ENCODE data around the gene SPRY2.
"Not testable (repeated sequence)": the region's sequence is repeated elsewhere in the genome, so short reads cannot be mapped to it uniquely, and the experiment has no call there.

The SPRY2 gene

GRCh38 chr13:80348314-80348713, 7.4 kb upstream of the SPRY2 start:
- no peak overlapping the region for H3K4me3 ChIP-seq (ENCODE audit: low read length)
- no peaks in the 10 kb centered on the region for H3K9me3 ChIP-seq (ENCODE audit: control insufficient read depth, low read depth, low read length)
- peaks cover 10% of the 10 kb centered on the region for H3K27me3 ChIP-seq (ENCODE audit: control insufficient read depth, insufficient read depth, low read length)
- H3K36me3 ChIP-seq (ENCODE audit: control insufficient read depth, low read depth, low read length), result no peaks in the 10 kb centered on the region
- no peak overlapping the region for H3K27ac ChIP-seq (ENCODE audit: low read length)
- no peak overlapping the region for H3K9ac ChIP-seq (ENCODE audit: low read length)
- H3K4me1 ChIP-seq (ENCODE audit: control insufficient read depth, low read depth, low read length), result peaks cover 14% of the 10 kb centered on the region

GRCh38 chr13:80345771-80346510, 5.0 kb upstream of the SPRY2 start:
- Histone ChIP-seq H3K36me3 (ENCODE audit: control insufficient read depth, low read depth, low read length) (no peaks in the 10 kb centered on the region), H3K9me3 (ENCODE audit: control insufficient read depth, low read depth, low read length) (no peaks in the 10 kb centered on the region), H3K27ac (ENCODE audit: low read length) (no peak overlapping the region), H3K27me3 (ENCODE audit: control insufficient read depth, insufficient read depth, low read length) (peaks cover 11% of the 10 kb centered on the region), H3K4me1 (ENCODE audit: control insufficient read depth, low read depth, low read length) (peaks cover 14% of the 10 kb centered on the region), H3K4me3 (ENCODE audit: low read length) (no peak overlapping the region), H3K9ac (ENCODE audit: low read length) (no peak overlapping the region)

GRCh38 chr13:80344032-80344431, 3.1 kb upstream of the SPRY2 start:
- not testable (repeated sequence) for H3K4me3 ChIP-seq (ENCODE audit: low read length); H3K9ac ChIP-seq (ENCODE audit: low read length); H3K36me3 ChIP-seq (ENCODE audit: control insufficient read depth, low read depth, low read length); H3K27ac ChIP-seq (ENCODE audit: low read length); H3K9me3 ChIP-seq (ENCODE audit: control insufficient read depth, low read depth, low read length)
- H3K27me3 ChIP-seq (ENCODE audit: control insufficient read depth, insufficient read depth, low read length), result peaks cover 11% of the 10 kb centered on the region
- H3K4me1 ChIP-seq (ENCODE audit: control insufficient read depth, low read depth, low read length), result peaks cover 14% of the 10 kb centered on the region

GRCh38 chr13:80342471-80343371, 1.8 kb upstream of the SPRY2 start:
- Histone ChIP-seq H3K4me3 (ENCODE audit: low read length) (peak overlapping the region; percentile 84), H3K27me3 (ENCODE audit: control insufficient read depth, insufficient read depth, low read length) (peaks cover 11% of the 10 kb centered on the region), H3K4me1 (ENCODE audit: control insufficient read depth, low read depth, low read length) (peaks cover 19% of the 10 kb centered on the region), H3K9ac (ENCODE audit: low read length) (peak overlapping the region; percentile 96), H3K36me3 (ENCODE audit: control insufficient read depth, low read depth, low read length) (no peaks in the 10 kb centered on the region), H3K9me3 (ENCODE audit: control insufficient read depth, low read depth, low read length) (no peaks in the 10 kb centered on the region), H3K27ac (ENCODE audit: low read length) (no peak overlapping the region)

GRCh38 chr13:80341756-80342370, 937 bp upstream of the SPRY2 start:
- Histone ChIP-seq H3K9ac (ENCODE audit: low read length) (peak overlapping the region; percentile 96), H3K36me3 (ENCODE audit: control insufficient read depth, low read depth, low read length) (peaks cover 7% of the 10 kb centered on the region), H3K9me3 (ENCODE audit: control insufficient read depth, low read depth, low read length) (no peaks in the 10 kb centered on the region), H3K27ac (ENCODE audit: low read length) (peak overlapping the region; percentile 96), H3K27me3 (ENCODE audit: control insufficient read depth, insufficient read depth, low read length) (peaks cover 11% of the 10 kb centered on the region), H3K4me1 (ENCODE audit: control insufficient read depth, low read depth, low read length) (peaks cover 24% of the 10 kb centered on the region), H3K4me3 (ENCODE audit: low read length) (peak overlapping the region; percentile 84)

- H3K4me3 ChIP-seq (ENCODE audit: low read length), result peak overlapping the region; percentile 95
Measured at GRCh38 chr13:80340651-80341100, 250 bp downstream of the SPRY2 start.

GRCh38 chr13:80339912-80340650, 845 bp downstream of the SPRY2 start:
- H3K9me3 ChIP-seq (ENCODE audit: control insufficient read depth, low read depth, low read length), result no peaks in the 10 kb centered on the region
- peaks cover 25% of the 10 kb centered on the region for H3K4me1 ChIP-seq (ENCODE audit: control insufficient read depth, low read depth, low read length)
- peak overlapping the region; percentile 73 for H3K27ac ChIP-seq (ENCODE audit: low read length)
- peaks cover 23% of the 10 kb centered on the region for H3K36me3 ChIP-seq (ENCODE audit: control insufficient read depth, low read depth, low read length)
- H3K4me3 ChIP-seq (ENCODE audit: low read length), result peak overlapping the region; percentile 95
- peak overlapping the region; percentile 96 for H3K9ac ChIP-seq (ENCODE audit: low read length)
- H3K27me3 ChIP-seq (ENCODE audit: control insufficient read depth, insufficient read depth, low read length), result peaks cover 11% of the 10 kb centered on the region

More at GRCh38 chr13:80340651-80341100, 250 bp downstream of the SPRY2 start:
- peaks cover 27% of the 10 kb centered on the region for H3K4me1 ChIP-seq (ENCODE audit: control insufficient read depth, low read depth, low read length)
- peak overlapping the region; percentile 73 for H3K27ac ChIP-seq (ENCODE audit: low read length)
- H3K9ac ChIP-seq (ENCODE audit: low read length), result peak overlapping the region; percentile 96
- peaks cover 17% of the 10 kb centered on the region for H3K36me3 ChIP-seq (ENCODE audit: control insufficient read depth, low read depth, low read length)
- H3K9me3 ChIP-seq (ENCODE audit: control insufficient read depth, low read depth, low read length), result no peaks in the 10 kb centered on the region
- peaks cover 11% of the 10 kb centered on the region for H3K27me3 ChIP-seq (ENCODE audit: control insufficient read depth, insufficient read depth, low read length)

GRCh38 chr13:80339563-80339911, 1.4 kb downstream of the SPRY2 start:
- Histone ChIP-seq H3K4me1 (ENCODE audit: control insufficient read depth, low read depth, low read length) (peaks cover 24% of the 10 kb centered on the region), H3K27ac (ENCODE audit: low read length) (peak overlapping the region; percentile 73), H3K27me3 (ENCODE audit: control insufficient read depth, insufficient read depth, low read length) (peaks cover 11% of the 10 kb centered on the region), H3K9me3 (ENCODE audit: control insufficient read depth, low read depth, low read length) (no peaks in the 10 kb centered on the region), H3K4me3 (ENCODE audit: low read length) (peak overlapping the region; percentile 95), H3K36me3 (ENCODE audit: control insufficient read depth, low read depth, low read length) (peaks cover 29% of the 10 kb centered on the region), H3K9ac (ENCODE audit: low read length) (peak overlapping the region; percentile 96)

GRCh38 chr13:80338781-80339562, 2.0 kb downstream of the SPRY2 start:
- H3K4me3 ChIP-seq (ENCODE audit: low read length), result peak overlapping the region; percentile 95
- H3K36me3 ChIP-seq (ENCODE audit: control insufficient read depth, low read depth, low read length), result peaks cover 32% of the 10 kb centered on the region
- H3K4me1 ChIP-seq (ENCODE audit: control insufficient read depth, low read depth, low read length), result peaks cover 23% of the 10 kb centered on the region
- no peaks in the 10 kb centered on the region for H3K9me3 ChIP-seq (ENCODE audit: control insufficient read depth, low read depth, low read length)
- H3K9ac ChIP-seq (ENCODE audit: low read length), result peak overlapping the region; percentile 96
- peak overlapping the region; percentile 73 for H3K27ac ChIP-seq (ENCODE audit: low read length)
- peaks cover 8% of the 10 kb centered on the region for H3K27me3 ChIP-seq (ENCODE audit: control insufficient read depth, insufficient read depth, low read length)

GRCh38 chr13:80337288-80338081, 3.4 kb downstream of the SPRY2 start:
- H3K4me3 ChIP-seq (ENCODE audit: low read length), result peak overlapping the region; percentile 95
- no peaks in the 10 kb centered on the region for H3K9me3 ChIP-seq (ENCODE audit: control insufficient read depth, low read depth, low read length)
- H3K9ac ChIP-seq (ENCODE audit: low read length), result peak overlapping the region; percentile 96
- H3K27ac ChIP-seq (ENCODE audit: low read length), result no peak overlapping the region
- peaks cover 23% of the 10 kb centered on the region for H3K4me1 ChIP-seq (ENCODE audit: control insufficient read depth, low read depth, low read length)
- no peaks in the 10 kb centered on the region for H3K27me3 ChIP-seq (ENCODE audit: control insufficient read depth, insufficient read depth, low read length)
- H3K36me3 ChIP-seq (ENCODE audit: control insufficient read depth, low read depth, low read length), result peaks cover 33% of the 10 kb centered on the region
